Neural crest cell (in vitro differentiated cells): Measurements from ENCODE around the gene COL4A4. TPM values are rescaled to one million over a fixed set of nuclear protein-coding genes. Genes with fewer than 3 reads are reported as not detected.

ENCODE experiments used
- DNase-seq: peaks from one replicate; pipeline ENCODE4 v3.0.0; 2021; ENCODE audit warnings: low read depth, mixed read lengths, low spot score
- H3K27ac Mint-ChIP-seq: one replicate; pipeline ENCODE4 v1.8.0; 2021; ENCODE audit warnings: mild to moderate bottlenecking, mixed read lengths; ENCODE audit not compliant: unreplicated experiment
- H3K27me3 Mint-ChIP-seq: 2 replicates; pipeline ENCODE4 v1.8.0; 2021; ENCODE audit warnings: low read depth, mild to moderate bottlenecking, mixed read lengths
- H3K36me3 Mint-ChIP-seq: 2 replicates; pipeline ENCODE4 v1.8.0; 2021; ENCODE audit warnings: low read depth, mild to moderate bottlenecking, mixed read lengths
- H3K4me1 Mint-ChIP-seq: 2 replicates; pipeline ENCODE4 v1.8.0; 2021; ENCODE audit warnings: mixed read lengths
- H3K4me3 Mint-ChIP-seq: one replicate; pipeline ENCODE4 v1.8.0; 2021; ENCODE audit warnings: mild to moderate bottlenecking, mixed read lengths
- H3K9me3 Mint-ChIP-seq: 2 replicates; pipeline ENCODE4 v1.8.0; 2021; ENCODE audit warnings: mixed read lengths
- CTCF ChIP-seq: fragments of 200-600 bp; sonication (generic); conservative IDR thresholded peaks from 2 replicates; pipeline ENCODE4 v1.5.0; 2021; ENCODE audit warnings: antibody characterized with exemption, mild to moderate bottlenecking
- total RNA-seq: library from RNA; stranded (reverse); gene quantifications from 2 replicates; pipeline ENCODE4 v1.2.1, GENCODE V29; 2021

The COL4A4 gene
- total RNA-seq, 1 donor from 2014 or later = 0.19 TPM

- TF ChIP-seq CTCF = no peak
- no peak for DNase-seq
- H3K27ac Mint-ChIP-seq = no peak overlapping the region
- no peaks in the 10 kb centered on the region for H3K4me1 Mint-ChIP-seq
- peaks cover 33% of the 10 kb centered on the region for H3K27me3 Mint-ChIP-seq
- no peak overlapping the region for H3K4me3 Mint-ChIP-seq
- no peaks in the 10 kb centered on the region for H3K36me3 Mint-ChIP-seq
- no peaks in the 10 kb centered on the region for H3K9me3 Mint-ChIP-seq
These were observed 39.2 kb downstream of the COL4A4 start for GRCh38 chr2:227124811-227125210.

GRCh38 chr2:227123697-227124096 lies 40.3 kb downstream of the COL4A4 start:
- Mint-ChIP-seq H3K9me3 (no peaks in the 10 kb centered on the region), H3K4me1 (no peaks in the 10 kb centered on the region), H3K36me3 (no peaks in the 10 kb centered on the region), H3K27me3 (peaks cover 28% of the 10 kb centered on the region), H3K27ac (no peak overlapping the region), H3K4me3 (no peak overlapping the region)
- no peak for DNase-seq
- TF ChIP-seq CTCF = no peak

DNA sequence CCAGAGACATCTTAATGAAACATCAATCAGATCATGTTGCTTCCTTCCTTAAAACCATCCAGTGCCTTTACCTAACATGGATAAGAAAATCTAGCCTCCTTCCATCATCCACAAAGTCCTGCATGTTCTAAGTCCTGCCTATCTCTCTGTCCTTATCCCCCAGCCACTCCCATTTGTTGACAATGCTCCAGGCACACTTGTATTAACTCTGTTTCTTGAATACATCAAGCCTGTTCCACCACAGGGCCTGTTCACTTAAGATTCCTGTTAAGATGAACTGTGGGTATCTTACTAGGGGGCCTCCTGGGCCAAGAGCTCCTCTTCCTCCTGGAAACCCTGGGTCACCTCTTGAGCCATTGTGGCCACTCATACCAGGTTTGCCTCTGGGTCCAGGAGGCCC lies 45.7 kb downstream of the COL4A4 start:
- Mint-ChIP-seq H3K27me3 (no peaks in the 10 kb centered on the region), H3K36me3 (no peaks in the 10 kb centered on the region), H3K27ac (no peak overlapping the region), H3K4me3 (no peak overlapping the region), H3K4me1 (no peaks in the 10 kb centered on the region), H3K9me3 (no peaks in the 10 kb centered on the region)
- TF ChIP-seq CTCF = no peak
- DNase-seq = no peak

DNA sequence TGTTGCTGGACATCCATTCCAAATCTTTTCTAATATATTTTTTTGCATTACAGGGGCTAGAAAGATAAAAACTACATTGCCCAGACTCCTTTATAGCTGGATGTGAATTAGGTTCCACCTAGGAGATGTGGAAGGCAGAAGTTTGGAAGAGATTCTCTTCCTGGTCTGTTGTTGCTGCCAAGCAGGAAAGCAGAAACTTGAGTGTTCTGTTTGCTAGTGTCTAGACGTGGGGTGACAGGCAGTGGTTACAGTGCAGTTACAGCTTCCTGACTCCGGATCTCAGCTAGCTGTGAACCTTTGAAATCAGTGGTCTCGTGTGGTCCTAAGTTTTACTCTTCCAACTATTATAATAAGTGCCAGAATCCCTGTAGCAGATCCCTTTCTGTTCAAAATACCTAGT lies 46.2 kb downstream of the COL4A4 start:
- Mint-ChIP-seq H3K36me3 (no peaks in the 10 kb centered on the region), H3K27ac (no peak overlapping the region), H3K4me3 (no peak overlapping the region), H3K9me3 (no peaks in the 10 kb centered on the region), H3K27me3 (no peaks in the 10 kb centered on the region), H3K4me1 (no peaks in the 10 kb centered on the region)
- DNase-seq = no peak
- TF ChIP-seq CTCF = no peak

- H3K4me1 Mint-ChIP-seq = no peaks in the 10 kb centered on the region
These were observed 47.0 kb downstream of the COL4A4 start for GRCh38 chr2:227117027-227117426.

More at GRCh38 chr2:227117027-227117426, 47.0 kb downstream of the COL4A4 start:
- H3K4me3 Mint-ChIP-seq = no peak overlapping the region
- no peaks in the 10 kb centered on the region for H3K9me3 Mint-ChIP-seq
- TF ChIP-seq CTCF = no peak
- no peaks in the 10 kb centered on the region for H3K36me3 Mint-ChIP-seq
- no peak for DNase-seq
- no peaks in the 10 kb centered on the region for H3K27me3 Mint-ChIP-seq
- no peak overlapping the region for H3K27ac Mint-ChIP-seq
